CD4-positive, alpha-beta T cell (primary cell): ENCODE measurements around the gene PPP1R13L. TPM values are rescaled to one million over a fixed set of nuclear protein-coding genes. Genes with fewer than 3 reads are reported as not detected.

Experiments
- ATAC-seq: fragments of 200-7000 bp; cut with Tn5 transposase; one replicate; pipeline ENCODE4 v1.10.0; 2022; ENCODE audit warnings: mild to moderate bottlenecking; ENCODE audit not compliant: poor library complexity
- CTCF ChIA-PET: fragments of 350-600 bp; sonication (Branson Sonifier 250); formaldehyde crosslinking; loops from one replicate; lab custom pipeline; 2021; ENCODE audit warnings: antibody characterized with exemption, inconsistent platforms; lab: Charles Lee
- POLR2A ChIA-PET: fragments of 350-600 bp; sonication (Branson Sonifier 250); formaldehyde crosslinking; loops from one replicate; lab custom pipeline; 2021; ENCODE audit warnings: antibody characterized with exemption, inconsistent platforms; lab: Charles Lee
- DNase-seq, 14 experiments: peaks; one replicate each; pipeline ENCODE4 v3.0.0-alpha.2; 2013 to 2020; ENCODE audit warnings: mixed read lengths in 2 of 14
- H3K27ac ChIP-seq, 2 donors: one replicate each; pipeline versions ENCODE4 v1.5.1 to v1.7.0; 2013; ENCODE audit warnings: low read length in 2 of 2, low read depth in 1 of 2, mild to moderate bottlenecking in 1 of 2
- H3K27me3 ChIP-seq, 2 experiments: 1 replicate in 1 of 2; 2 replicates in 1 of 2; pipeline versions ENCODE4 v1.6.1 to v1.7.0; 2013; ENCODE audit warnings: low read length in 2 of 2, control low read depth in 1 of 2, mild to moderate bottlenecking in 1 of 2, moderate library complexity in 1 of 2; ENCODE audit not compliant: insufficient read depth in 2 of 2, control insufficient read depth in 1 of 2
- H3K36me3 ChIP-seq: one replicate; pipeline ENCODE4 v1.6.1; 2013; ENCODE audit warnings: low read length, control low read depth; ENCODE audit not compliant: insufficient read depth
- H3K4me1 ChIP-seq: one replicate; pipeline ENCODE4 v1.6.1; 2013; ENCODE audit warnings: low read length, control low read depth; ENCODE audit not compliant: insufficient read depth
- H3K4me3 ChIP-seq: one replicate; pipeline ENCODE4 v1.5.1; 2013; ENCODE audit warnings: mild to moderate bottlenecking, low read length, moderate library complexity
- H3K9me3 ChIP-seq, 2 experiments: 1 replicate in 1 of 2; 2 replicates in 1 of 2; pipeline versions ENCODE4 v1.6.1 to v1.7.0; 2013; ENCODE audit warnings: low read length in 2 of 2, mild to moderate bottlenecking in 2 of 2, control low read depth in 1 of 2, moderate library complexity in 1 of 2; ENCODE audit not compliant: control insufficient read depth in 1 of 2, insufficient read depth in 1 of 2
- H3K27ac Mint-ChIP-seq: one replicate; pipeline ENCODE4 v1.8.0; 2020; ENCODE audit warnings: mixed read lengths
- H3K27me3 Mint-ChIP-seq: one replicate; pipeline ENCODE4 v1.8.0; 2021; ENCODE audit warnings: mixed read lengths
- H3K36me3 Mint-ChIP-seq: one replicate; pipeline ENCODE4 v1.8.0; 2021; ENCODE audit warnings: low read depth, mixed read lengths
- H3K4me1 Mint-ChIP-seq: one replicate; pipeline ENCODE4 v1.8.0; 2021; ENCODE audit warnings: low read depth, mixed read lengths
- H3K4me3 Mint-ChIP-seq: one replicate; pipeline ENCODE4 v1.8.0; 2020; ENCODE audit warnings: mild to moderate bottlenecking, mixed read lengths
- H3K9me3 Mint-ChIP-seq: one replicate; pipeline ENCODE4 v1.8.0; 2020; ENCODE audit warnings: mixed read lengths
- CTCF ChIP-seq: fragments of 200-600 bp; IDR thresholded peaks from one replicate; pipeline ENCODE4 v1.8.0; 2022; ENCODE audit warnings: antibody characterized with exemption, mild to moderate bottlenecking
- intact Hi-C, 2 experiments: fragments of 100-400 bp; cut with DNase I in 1 of 2; cut with micrococcal nuclease in 1 of 2; formaldehyde crosslinking; loops; one replicate each; pipeline versions ENCODE4 v1.15.1 to v1.9.0; 2023 to 2025; cut with DNase I, micrococcal nuclease
- total RNA-seq, 174 experiments: library from RNA in 2 of 174; stranded (reverse) in 2 of 174; gene quantifications; one replicate each; pipeline ENCODE4 v1.2.3 and lab custom pipeline; 2021 to 2026

PPP1R13L gene
- total RNA-seq, 2 experiments from 2014 or later: 1.5 to 3.7 TPM

GRCh38 chr19:45385392-45386221 is 19.3 kb downstream of the PPP1R13L start:
- POLR2A ChIA-PET: no interaction called here

GRCh38 chr19:45382426-45382825 is 22.4 kb downstream of the PPP1R13L start:
- H3K4me1 Mint-ChIP-seq: no peaks in the 10 kb centered on the region
- no peak overlapping the region for H3K27ac Mint-ChIP-seq
- ATAC-seq: no peak

More at GRCh38 chr19:45385392-45386221, 19.3 kb downstream of the PPP1R13L start:
- Mint-ChIP-seq H3K27me3 (peaks cover 39% of the 10 kb centered on the region), H3K4me1 (no peaks in the 10 kb centered on the region), H3K27ac (no peak overlapping the region), H3K4me3 (no peak overlapping the region), H3K36me3 (no peaks in the 10 kb centered on the region), H3K9me3 (no peaks in the 10 kb centered on the region)
- no peak for TF ChIP-seq CTCF
- Histone ChIP-seq H3K27ac (no peak overlapping the region), H3K4me1 (peaks cover 12% of the 10 kb centered on the region), H3K27me3 (peaks cover 17 to 28% of the 10 kb centered on the region in 2 experiments), H3K9me3 (peaks cover 0 to 10% of the 10 kb centered on the region in 2 experiments), H3K36me3 (no peaks in the 10 kb centered on the region), H3K4me3 (no peak overlapping the region)
- DNase-seq (peak in 2 of 14 experiments; percentile 25 to 42), ATAC-seq (peak; percentile 32)
- intact Hi-C loops: no loop called here
- CTCF ChIA-PET: no interaction called here

GRCh38 chr19:45380107-45380506 is 24.8 kb downstream of the PPP1R13L start:
- DNase-seq (no peak), ATAC-seq (no peak)
- H3K9me3 ChIP-seq: peaks cover 0 to under 1% of the 10 kb centered on the region in 2 experiments
- TF ChIP-seq CTCF: no peak
- H3K36me3 ChIP-seq: no peaks in the 10 kb centered on the region
- no peak overlapping the region for H3K4me3 Mint-ChIP-seq
- H3K27ac Mint-ChIP-seq: no peak overlapping the region
- no peak overlapping the region for H3K4me3 ChIP-seq
- peaks cover 3% of the 10 kb centered on the region for H3K4me1 ChIP-seq
- intact Hi-C loops: no loop called here
- no peaks in the 10 kb centered on the region for H3K36me3 Mint-ChIP-seq
- H3K27ac ChIP-seq: no peak overlapping the region
- peaks cover 10% of the 10 kb centered on the region for H3K27me3 Mint-ChIP-seq
- peaks cover 5% of the 10 kb centered on the region in 2 experiments for H3K27me3 ChIP-seq
- POLR2A ChIA-PET: no interaction called here
- no peaks in the 10 kb centered on the region for H3K4me1 Mint-ChIP-seq
- H3K9me3 Mint-ChIP-seq: no peaks in the 10 kb centered on the region
- CTCF ChIA-PET: no interaction called here

More at GRCh38 chr19:45382426-45382825, 22.4 kb downstream of the PPP1R13L start:
- DNase-seq: no peak
- Mint-ChIP-seq H3K27me3 (peaks cover 29% of the 10 kb centered on the region), H3K36me3 (no peaks in the 10 kb centered on the region), H3K4me3 (no peak overlapping the region), H3K9me3 (no peaks in the 10 kb centered on the region)
- H3K36me3 ChIP-seq: no peaks in the 10 kb centered on the region
- H3K9me3 ChIP-seq: peaks cover 0 to 10% of the 10 kb centered on the region in 2 experiments
- H3K27ac ChIP-seq: no peak overlapping the region
- peaks cover 12% of the 10 kb centered on the region for H3K4me1 ChIP-seq
- POLR2A ChIA-PET: no interaction called here
- no peak for TF ChIP-seq CTCF
- H3K4me3 ChIP-seq: no peak overlapping the region
- peaks cover 15 to 27% of the 10 kb centered on the region in 2 experiments for H3K27me3 ChIP-seq
- CTCF ChIA-PET: no interaction called here
- intact Hi-C loops: no loop called here
